GM23338 (cell line): ENCODE measurements around the gene DCLK2. TPM values are rescaled to one million over a fixed set of nuclear protein-coding genes. Genes with fewer than 3 reads are reported as not detected.

ENCODE experiments used
- ATAC-seq: fragments of 200-7000 bp; cut with Tn5 transposase; 3 replicates; pipeline ENCODE4 v1.9.1; 2020
- DNase-seq: peaks from one replicate; pipeline ENCODE4 v3.0.0-alpha.2; 2015; ENCODE audit warnings: low spot score
- H2AFZ ChIP-seq: fragments of 200-600 bp; sonication (generic); 2 replicates; pipeline ENCODE4 v1.8.0; 2016; ENCODE audit warnings: antibody characterized with exemption, mild to moderate bottlenecking, moderate library complexity
- H3F3A ChIP-seq: fragments of 200-600 bp; sonication (generic); replicated peaks from 2 replicates; pipeline ENCODE4 v1.8.0; 2017; ENCODE audit warnings: antibody characterized with exemption, mixed run types, low read depth
- H3K27ac ChIP-seq: fragments of 200-600 bp; sonication (generic); 2 replicates; pipeline ENCODE4 v1.6.1; 2016; ENCODE audit warnings: low read depth
- H3K27me3 ChIP-seq: fragments of 200-600 bp; sonication (generic); 2 replicates; pipeline ENCODE4 v1.8.0; 2016; ENCODE audit warnings: mild to moderate bottlenecking, mixed run types, moderate library complexity; ENCODE audit not compliant: insufficient read depth
- H3K36me3 ChIP-seq: fragments of 200-600 bp; sonication (generic); 2 replicates; pipeline ENCODE4 v1.8.0; 2016; ENCODE audit warnings: mild to moderate bottlenecking; ENCODE audit not compliant: insufficient read depth
- H3K4me1 ChIP-seq: fragments of 200-600 bp; sonication (generic); 2 replicates; pipeline ENCODE4 v1.8.0; 2016; ENCODE audit warnings: mild to moderate bottlenecking, moderate library complexity; ENCODE audit not compliant: insufficient read depth
- H3K4me2 ChIP-seq: fragments of 200-600 bp; sonication (generic); 2 replicates; pipeline ENCODE4 v1.7.1; 2017; ENCODE audit warnings: mixed run types
- H3K4me3 ChIP-seq: fragments of 200-600 bp; sonication (generic); 2 replicates; pipeline ENCODE4 v1.6.1; 2016; ENCODE audit warnings: mixed run types
- H3K79me2 ChIP-seq: fragments of 200-600 bp; sonication (generic); replicated peaks from 2 replicates; pipeline ENCODE4 v1.8.0; 2017; ENCODE audit warnings: mild to moderate bottlenecking; ENCODE audit not compliant: insufficient read depth
- H3K9me2 ChIP-seq: fragments of 200-600 bp; sonication (generic); 2 replicates; pipeline ENCODE4 v1.8.0; 2017; ENCODE audit not compliant: insufficient read depth
- H4K20me1 ChIP-seq: fragments of 200-600 bp; sonication (generic); replicated peaks from 2 replicates; pipeline ENCODE4 v1.8.0; 2017; ENCODE audit warnings: mild to moderate bottlenecking; ENCODE audit not compliant: insufficient read depth
- H3K27ac Mint-ChIP-seq: 2 replicates; pipeline ENCODE4 v1.8.0; 2020; ENCODE audit warnings: inconsistent platforms, mild to moderate bottlenecking, moderate library complexity, mixed read lengths
- H3K27me3 Mint-ChIP-seq: 3 replicates; pipeline ENCODE4 v1.8.0; 2022; ENCODE audit warnings: low read depth, mild to moderate bottlenecking, moderate library complexity, mixed read lengths, inconsistent platforms; ENCODE audit not compliant: insufficient read depth, poor library complexity
- H3K36me3 Mint-ChIP-seq: 3 replicates; pipeline ENCODE4 v1.8.0; 2021; ENCODE audit warnings: low read depth, mild to moderate bottlenecking, inconsistent platforms, moderate library complexity, mixed read lengths
- H3K4me1 Mint-ChIP-seq: 3 replicates; pipeline ENCODE4 v1.8.0; 2020; ENCODE audit warnings: mild to moderate bottlenecking, inconsistent platforms, mixed read lengths
- H3K4me3 Mint-ChIP-seq: 3 replicates; pipeline ENCODE4 v1.8.0; 2021; ENCODE audit warnings: moderate library complexity, mild to moderate bottlenecking, inconsistent platforms, mixed read lengths
- H3K9me3 Mint-ChIP-seq: 3 replicates; pipeline ENCODE4 v1.8.0; 2020; ENCODE audit warnings: moderate library complexity, mild to moderate bottlenecking, inconsistent platforms, mixed read lengths
- CREB1 ChIP-seq: fragments of 250-450 bp; sonication (Bioruptor Pico); IDR thresholded peaks from 2 replicates; pipeline ENCODE4 v1.5.0; 2020; ENCODE audit warnings: low read depth, mild to moderate bottlenecking, moderate library complexity
- JUNB ChIP-seq: IDR thresholded peaks from one replicate; pipeline ENCODE4 v1.6.1; 2016; ENCODE audit warnings: antibody characterized with exemption; ENCODE audit not compliant: unreplicated experiment
- POLR2AphosphoS5 ChIP-seq: IDR thresholded peaks from 2 replicates; pipeline ENCODE4 v1.6.1; 2016; ENCODE audit warnings: antibody characterized with exemption, low read depth
- STAT1 ChIP-seq: IDR thresholded peaks from one replicate; pipeline ENCODE4 v1.6.1; 2016; ENCODE audit warnings: antibody characterized with exemption; ENCODE audit not compliant: unreplicated experiment
- ZNF462 ChIP-seq: fragments of 250-450 bp; sonication (Bioruptor Pico); IDR thresholded peaks from 2 replicates; pipeline ENCODE4 v1.5.0; 2020; ENCODE audit warnings: mild to moderate bottlenecking, moderate library complexity
- polyA plus RNA-seq: library from polyadenylated mRNA; unstranded; fragments of >200 nt; fragmentation: Nextera tagmentation; extraction: Ambion mirVana; gene quantifications from 2 replicates; pipeline ENCODE4 v1.2.1, GENCODE V29; 2016
- total RNA-seq: library from RNA; depleted of rRNA; stranded (reverse); fragments of >200 nt; shearing (Covaris generic); gene quantifications from 2 replicates; pipeline ENCODE4 v1.2.3, GENCODE V29; 2014
- TF ChIP-seq, protein P1 (sequence below), 2 experiments: fragments of 200-600 bp in 1 of 2; sonication (generic) in 1 of 2; conservative IDR thresholded peaks; 2 replicates each; pipeline versions ENCODE4 v1.5.1 to v1.6.1; 2016 to 2017; ENCODE audit warnings: antibody characterized with exemption in 2 of 2, low read depth in 2 of 2, mild to moderate bottlenecking in 2 of 2, moderate library complexity in 1 of 2

The DCLK2 gene
- total and polyA plus RNA-seq, 2 experiments from 2014 or later = 0.49 TPM; not detected in 1

- H3K79me2 ChIP-seq = no peaks in the 10 kb centered on the region
- H3K4me3 ChIP-seq = no peak overlapping the region
- DNase-seq (no peak), ATAC-seq (no peak)
- TF ChIP-seq, protein P1, sequence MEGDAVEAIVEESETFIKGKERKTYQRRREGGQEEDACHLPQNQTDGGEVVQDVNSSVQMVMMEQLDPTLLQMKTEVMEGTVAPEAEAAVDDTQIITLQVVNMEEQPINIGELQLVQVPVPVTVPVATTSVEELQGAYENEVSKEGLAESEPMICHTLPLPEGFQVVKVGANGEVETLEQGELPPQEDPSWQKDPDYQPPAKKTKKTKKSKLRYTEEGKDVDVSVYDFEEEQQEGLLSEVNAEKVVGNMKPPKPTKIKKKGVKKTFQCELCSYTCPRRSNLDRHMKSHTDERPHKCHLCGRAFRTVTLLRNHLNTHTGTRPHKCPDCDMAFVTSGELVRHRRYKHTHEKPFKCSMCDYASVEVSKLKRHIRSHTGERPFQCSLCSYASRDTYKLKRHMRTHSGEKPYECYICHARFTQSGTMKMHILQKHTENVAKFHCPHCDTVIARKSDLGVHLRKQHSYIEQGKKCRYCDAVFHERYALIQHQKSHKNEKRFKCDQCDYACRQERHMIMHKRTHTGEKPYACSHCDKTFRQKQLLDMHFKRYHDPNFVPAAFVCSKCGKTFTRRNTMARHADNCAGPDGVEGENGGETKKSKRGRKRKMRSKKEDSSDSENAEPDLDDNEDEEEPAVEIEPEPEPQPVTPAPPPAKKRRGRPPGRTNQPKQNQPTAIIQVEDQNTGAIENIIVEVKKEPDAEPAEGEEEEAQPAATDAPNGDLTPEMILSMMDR (conservative IDR thresholded peaks at IDR 0.05; ENCODE audit: low read depth in 2 of 2) = no peak
- TF ChIP-seq POLR2AphosphoS5 (no peak), JUNB (no peak), ZNF462 (CRISPR knock-in tag) (no peak), CREB1 (CRISPR knock-in tag) (no peak), STAT1 (no peak)
- H3K36me3 ChIP-seq = no peaks in the 10 kb centered on the region
- H3K36me3 Mint-ChIP-seq = no peaks in the 10 kb centered on the region
- no peaks in the 10 kb centered on the region for H3F3A ChIP-seq
- H4K20me1 ChIP-seq = no peaks in the 10 kb centered on the region
- no peak overlapping the region for H3K4me3 Mint-ChIP-seq
- no peak overlapping the region for H3K4me2 ChIP-seq
- H3K4me1 ChIP-seq = no peaks in the 10 kb centered on the region
- no peak overlapping the region for H3K27ac ChIP-seq
- no peak overlapping the region for H2AFZ ChIP-seq
- peaks cover 7% of the 10 kb centered on the region for H3K4me1 Mint-ChIP-seq
- H3K9me2 ChIP-seq = peaks cover 3% of the 10 kb centered on the region; the same call in 1 of the 2 replicates
- no peak overlapping the region for H3K27ac Mint-ChIP-seq
- H3K27me3 ChIP-seq = no peaks in the 10 kb centered on the region
- peaks cover 3% of the 10 kb centered on the region for H3K27me3 Mint-ChIP-seq
- H3K9me3 Mint-ChIP-seq = no peaks in the 10 kb centered on the region
Measured at GRCh38 chr4:150156543-150156942, 78.3 kb downstream of the DCLK2 start.
